ENCODE data around the gene ADSL.

The ADSL gene

DNA sequence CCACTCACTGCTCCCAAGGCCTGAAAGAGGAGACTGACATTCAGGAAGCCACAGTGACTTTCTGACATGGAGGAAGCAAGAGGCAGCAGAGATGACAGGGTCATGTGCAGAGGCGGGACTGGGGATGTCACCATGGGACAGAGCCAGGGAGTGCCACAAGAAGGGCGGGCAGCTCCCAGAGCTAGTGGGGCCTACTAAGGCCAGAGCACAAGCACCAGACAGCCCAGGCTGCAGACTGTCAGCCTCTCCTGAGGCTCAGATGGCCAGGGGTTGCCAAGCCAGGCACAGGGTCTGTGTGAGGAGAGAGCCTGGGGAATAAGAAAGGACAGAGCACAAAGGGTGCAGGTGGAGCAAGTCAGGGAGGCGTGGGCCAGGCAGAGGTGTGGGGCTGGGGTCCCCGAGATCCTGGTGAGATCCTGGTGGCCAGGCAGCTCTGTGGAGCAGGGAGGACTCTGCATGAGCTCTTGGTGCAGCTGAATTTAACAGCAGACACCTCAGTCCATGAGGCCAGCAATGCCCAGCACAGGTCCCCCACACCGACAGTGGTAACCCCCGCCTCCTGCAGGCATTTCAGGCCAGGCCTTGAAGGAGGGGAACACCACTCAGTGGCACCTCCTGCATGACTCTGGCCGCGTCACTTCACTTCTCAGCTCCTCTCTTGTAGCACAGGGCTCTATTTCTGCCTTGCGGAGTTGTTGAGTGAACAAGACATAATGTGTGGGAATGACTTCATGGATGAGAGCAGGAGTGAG, 76.4 kb downstream of the ADSL start:
- TF ChIP-seq CSDC2 (CRISPR knock-in tag; IDR thresholded peaks at IDR 0.05) (no peak), ZFP30 (CRISPR knock-in tag; IDR thresholded peaks at IDR 0.05) (no peak), SNAI2 (CRISPR knock-in tag; IDR thresholded peaks at IDR 0.05) (no peak), ESRRG (CRISPR knock-in tag; IDR thresholded peaks at IDR 0.05) (no peak), ISL1 (CRISPR knock-in tag; IDR thresholded peaks at IDR 0.05) (no peak), OSR1 (CRISPR knock-in tag; IDR thresholded peaks at IDR 0.05) (no peak), ZFP3 (CRISPR knock-in tag; IDR thresholded peaks at IDR 0.05) (no peak), GLIS3 (CRISPR knock-in tag; IDR thresholded peaks at IDR 0.05) (no peak), TOX (CRISPR knock-in tag; IDR thresholded peaks at IDR 0.05; ENCODE audit: borderline replicate concordance) (no peak), BACH2 (CRISPR knock-in tag; IDR thresholded peaks at IDR 0.05; ENCODE audit: borderline replicate concordance) (no peak), TCF4 (CRISPR knock-in tag; IDR thresholded peaks at IDR 0.05; ENCODE audit: borderline replicate concordance) (no peak), RARB (CRISPR knock-in tag; IDR thresholded peaks at IDR 0.05) (no peak), ZNF70 (CRISPR knock-in tag; IDR thresholded peaks at IDR 0.05) (no peak), ARNTL (CRISPR knock-in tag; IDR thresholded peaks at IDR 0.05; ENCODE audit: borderline replicate concordance, low read depth) (no peak), ZC3H10 (CRISPR knock-in tag; IDR thresholded peaks at IDR 0.05) (no peak), ZNF8 (CRISPR knock-in tag; IDR thresholded peaks at IDR 0.05) (no peak)
- TF ChIP-seq, protein P1, sequence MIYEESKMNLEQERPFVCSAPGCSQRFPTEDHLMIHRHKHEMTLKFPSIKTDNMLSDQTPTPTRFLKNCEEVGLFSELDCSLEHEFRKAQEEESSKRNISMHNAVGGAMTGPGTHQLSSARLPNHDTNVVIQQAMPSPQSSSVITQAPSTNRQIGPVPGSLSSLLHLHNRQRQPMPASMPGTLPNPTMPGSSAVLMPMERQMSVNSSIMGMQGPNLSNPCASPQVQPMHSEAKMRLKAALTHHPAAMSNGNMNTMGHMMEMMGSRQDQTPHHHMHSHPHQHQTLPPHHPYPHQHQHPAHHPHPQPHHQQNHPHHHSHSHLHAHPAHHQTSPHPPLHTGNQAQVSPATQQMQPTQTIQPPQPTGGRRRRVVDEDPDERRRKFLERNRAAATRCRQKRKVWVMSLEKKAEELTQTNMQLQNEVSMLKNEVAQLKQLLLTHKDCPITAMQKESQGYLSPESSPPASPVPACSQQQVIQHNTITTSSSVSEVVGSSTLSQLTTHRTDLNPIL (CRISPR knock-in tag; IDR thresholded peaks at IDR 0.05; ENCODE audit: low read depth): no peak
- TF ChIP-seq, protein P2, sequence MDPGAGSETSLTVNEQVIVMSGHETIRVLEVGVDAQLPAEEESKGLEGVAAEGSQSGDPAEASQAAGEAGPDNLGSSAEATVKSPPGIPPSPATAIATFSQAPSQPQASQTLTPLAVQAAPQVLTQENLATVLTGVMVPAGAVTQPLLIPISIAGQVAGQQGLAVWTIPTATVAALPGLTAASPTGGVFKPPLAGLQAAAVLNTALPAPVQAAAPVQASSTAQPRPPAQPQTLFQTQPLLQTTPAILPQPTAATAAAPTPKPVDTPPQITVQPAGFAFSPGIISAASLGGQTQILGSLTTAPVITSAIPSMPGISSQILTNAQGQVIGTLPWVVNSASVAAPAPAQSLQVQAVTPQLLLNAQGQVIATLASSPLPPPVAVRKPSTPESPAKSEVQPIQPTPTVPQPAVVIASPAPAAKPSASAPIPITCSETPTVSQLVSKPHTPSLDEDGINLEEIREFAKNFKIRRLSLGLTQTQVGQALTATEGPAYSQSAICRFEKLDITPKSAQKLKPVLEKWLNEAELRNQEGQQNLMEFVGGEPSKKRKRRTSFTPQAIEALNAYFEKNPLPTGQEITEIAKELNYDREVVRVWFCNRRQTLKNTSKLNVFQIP (CRISPR knock-in tag; IDR thresholded peaks at IDR 0.05; ENCODE audit: borderline replicate concordance, low read depth): no peak
- TF ChIP-seq, protein P3, sequence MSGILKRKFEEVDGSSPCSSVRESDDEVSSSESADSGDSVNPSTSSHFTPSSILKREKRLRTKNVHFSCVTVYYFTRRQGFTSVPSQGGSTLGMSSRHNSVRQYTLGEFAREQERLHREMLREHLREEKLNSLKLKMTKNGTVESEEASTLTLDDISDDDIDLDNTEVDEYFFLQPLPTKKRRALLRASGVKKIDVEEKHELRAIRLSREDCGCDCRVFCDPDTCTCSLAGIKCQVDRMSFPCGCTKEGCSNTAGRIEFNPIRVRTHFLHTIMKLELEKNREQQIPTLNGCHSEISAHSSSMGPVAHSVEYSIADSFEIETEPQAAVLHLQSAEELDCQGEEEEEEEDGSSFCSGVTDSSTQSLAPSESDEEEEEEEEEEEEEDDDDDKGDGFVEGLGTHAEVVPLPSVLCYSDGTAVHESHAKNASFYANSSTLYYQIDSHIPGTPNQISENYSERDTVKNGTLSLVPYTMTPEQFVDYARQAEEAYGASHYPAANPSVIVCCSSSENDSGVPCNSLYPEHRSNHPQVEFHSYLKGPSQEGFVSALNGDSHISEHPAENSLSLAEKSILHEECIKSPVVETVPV (CRISPR knock-in tag; IDR thresholded peaks at IDR 0.05): no peak
- no peak for ATAC-seq

DNA sequence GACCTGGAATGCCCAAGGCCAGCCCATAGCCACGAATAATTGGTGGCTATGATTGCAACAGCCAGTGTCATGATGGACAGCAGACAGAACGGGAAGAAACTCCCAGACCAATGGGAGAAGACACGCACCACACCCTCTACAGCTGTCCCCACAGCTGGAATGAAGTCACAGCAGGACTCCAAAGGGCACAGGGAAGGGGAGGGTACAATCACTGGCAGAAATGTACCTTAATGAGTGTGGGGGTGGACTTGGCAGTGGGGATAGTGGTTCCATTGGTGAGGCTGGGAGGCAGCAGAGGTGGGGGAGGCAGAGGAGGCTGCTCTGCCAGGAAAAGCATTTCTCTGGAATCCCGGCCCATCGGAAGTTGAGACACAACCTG, 77.0 kb downstream of the ADSL start:
- TF ChIP-seq, protein P2 (CRISPR knock-in tag; IDR thresholded peaks at IDR 0.05; ENCODE audit: borderline replicate concordance, low read depth): no peak
- TF ChIP-seq, protein P3 (CRISPR knock-in tag; IDR thresholded peaks at IDR 0.05): no peak
- TF ChIP-seq ESRRG (CRISPR knock-in tag; IDR thresholded peaks at IDR 0.05) (no peak), OSR1 (CRISPR knock-in tag; IDR thresholded peaks at IDR 0.05) (no peak), ZFP30 (CRISPR knock-in tag; IDR thresholded peaks at IDR 0.05) (no peak), ZNF8 (CRISPR knock-in tag; IDR thresholded peaks at IDR 0.05) (no peak), ZC3H10 (CRISPR knock-in tag; IDR thresholded peaks at IDR 0.05) (no peak), TCF4 (CRISPR knock-in tag; IDR thresholded peaks at IDR 0.05; ENCODE audit: borderline replicate concordance) (no peak), ZNF70 (CRISPR knock-in tag; IDR thresholded peaks at IDR 0.05) (no peak), ARNTL (CRISPR knock-in tag; IDR thresholded peaks at IDR 0.05; ENCODE audit: borderline replicate concordance, low read depth) (no peak), ISL1 (CRISPR knock-in tag; IDR thresholded peaks at IDR 0.05) (no peak), PPARA (CRISPR knock-in tag; IDR thresholded peaks at IDR 0.05; ENCODE audit: borderline replicate concordance) (no peak), CSDC2 (CRISPR knock-in tag; IDR thresholded peaks at IDR 0.05) (no peak), ZFP3 (CRISPR knock-in tag; IDR thresholded peaks at IDR 0.05) (no peak)
- TF ChIP-seq, protein P4, sequence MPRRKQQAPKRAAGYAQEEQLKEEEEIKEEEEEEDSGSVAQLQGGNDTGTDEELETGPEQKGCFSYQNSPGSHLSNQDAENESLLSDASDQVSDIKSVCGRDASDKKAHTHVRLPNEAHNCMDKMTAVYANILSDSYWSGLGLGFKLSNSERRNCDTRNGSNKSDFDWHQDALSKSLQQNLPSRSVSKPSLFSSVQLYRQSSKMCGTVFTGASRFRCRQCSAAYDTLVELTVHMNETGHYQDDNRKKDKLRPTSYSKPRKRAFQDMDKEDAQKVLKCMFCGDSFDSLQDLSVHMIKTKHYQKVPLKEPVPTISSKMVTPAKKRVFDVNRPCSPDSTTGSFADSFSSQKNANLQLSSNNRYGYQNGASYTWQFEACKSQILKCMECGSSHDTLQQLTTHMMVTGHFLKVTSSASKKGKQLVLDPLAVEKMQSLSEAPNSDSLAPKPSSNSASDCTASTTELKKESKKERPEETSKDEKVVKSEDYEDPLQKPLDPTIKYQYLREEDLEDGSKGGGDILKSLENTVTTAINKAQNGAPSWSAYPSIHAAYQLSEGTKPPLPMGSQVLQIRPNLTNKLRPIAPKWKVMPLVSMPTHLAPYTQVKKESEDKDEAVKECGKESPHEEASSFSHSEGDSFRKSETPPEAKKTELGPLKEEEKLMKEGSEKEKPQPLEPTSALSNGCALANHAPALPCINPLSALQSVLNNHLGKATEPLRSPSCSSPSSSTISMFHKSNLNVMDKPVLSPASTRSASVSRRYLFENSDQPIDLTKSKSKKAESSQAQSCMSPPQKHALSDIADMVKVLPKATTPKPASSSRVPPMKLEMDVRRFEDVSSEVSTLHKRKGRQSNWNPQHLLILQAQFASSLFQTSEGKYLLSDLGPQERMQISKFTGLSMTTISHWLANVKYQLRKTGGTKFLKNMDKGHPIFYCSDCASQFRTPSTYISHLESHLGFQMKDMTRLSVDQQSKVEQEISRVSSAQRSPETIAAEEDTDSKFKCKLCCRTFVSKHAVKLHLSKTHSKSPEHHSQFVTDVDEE (CRISPR knock-in tag; IDR thresholded peaks at IDR 0.05): no peak
- TF ChIP-seq, protein P5, sequence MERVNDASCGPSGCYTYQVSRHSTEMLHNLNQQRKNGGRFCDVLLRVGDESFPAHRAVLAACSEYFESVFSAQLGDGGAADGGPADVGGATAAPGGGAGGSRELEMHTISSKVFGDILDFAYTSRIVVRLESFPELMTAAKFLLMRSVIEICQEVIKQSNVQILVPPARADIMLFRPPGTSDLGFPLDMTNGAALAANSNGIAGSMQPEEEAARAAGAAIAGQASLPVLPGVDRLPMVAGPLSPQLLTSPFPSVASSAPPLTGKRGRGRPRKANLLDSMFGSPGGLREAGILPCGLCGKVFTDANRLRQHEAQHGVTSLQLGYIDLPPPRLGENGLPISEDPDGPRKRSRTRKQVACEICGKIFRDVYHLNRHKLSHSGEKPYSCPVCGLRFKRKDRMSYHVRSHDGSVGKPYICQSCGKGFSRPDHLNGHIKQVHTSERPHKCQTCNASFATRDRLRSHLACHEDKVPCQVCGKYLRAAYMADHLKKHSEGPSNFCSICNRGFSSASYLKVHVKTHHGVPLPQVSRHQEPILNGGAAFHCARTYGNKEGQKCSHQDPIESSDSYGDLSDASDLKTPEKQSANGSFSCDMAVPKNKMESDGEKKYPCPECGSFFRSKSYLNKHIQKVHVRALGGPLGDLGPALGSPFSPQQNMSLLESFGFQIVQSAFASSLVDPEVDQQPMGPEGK (CRISPR knock-in tag; IDR thresholded peaks at IDR 0.05; ENCODE audit: borderline replicate concordance): no peak
- ATAC-seq: no peak
